GM12891 (cell line): ENCODE measurements around the gene INTS12.

Experiments used
- PAX5 ChIP-seq: IDR thresholded peaks from 2 replicates; pipeline ENCODE4 v1.6.1; 2011; ENCODE audit warnings: low read length, moderate library complexity, mild to moderate bottlenecking; ENCODE audit not compliant: insufficient read depth, severe bottlenecking
- POLR2A ChIP-seq: IDR thresholded peaks from 2 replicates; pipeline ENCODE4 v1.6.1; 2011; ENCODE audit warnings: low read depth, low read length, control low read depth
- POLR2AphosphoS5 ChIP-seq: IDR thresholded peaks from 2 replicates; pipeline ENCODE4 v1.6.1; 2011; ENCODE audit warnings: low read depth, low read length, control low read depth
- POU2F2 ChIP-seq: IDR thresholded peaks from 2 replicates; pipeline ENCODE4 v1.6.1; 2011; ENCODE audit warnings: low read depth, mild to moderate bottlenecking, control low read depth, low read length, moderate library complexity
- SPI1 ChIP-seq: IDR thresholded peaks from 2 replicates; pipeline ENCODE4 v1.6.1; 2011; ENCODE audit warnings: low read depth, low read length, control low read depth
- TAF1 ChIP-seq: IDR thresholded peaks from 2 replicates; pipeline ENCODE4 v1.6.1; 2011; ENCODE audit warnings: low read depth, low read length, control low read depth

GRCh38 chr4:105670684-105671083, 37.8 kb downstream of the INTS12 start:
- no peak for TF ChIP-seq TAF1
- TF ChIP-seq POLR2A = no peak
- TF ChIP-seq PAX5 = no peak
- TF ChIP-seq SPI1 = no peak
- no peak for TF ChIP-seq POLR2AphosphoS5
- no peak for TF ChIP-seq POU2F2
